Hepatocyte (in vitro differentiated cells): Measurements from ENCODE around the gene DOHH.

Experiments used
- EZH2phosphoT487 ChIP-seq: fragments of 200-600 bp; sonication (generic); IDR thresholded peaks from one replicate; pipeline ENCODE4 v1.6.1; 2018; ENCODE audit warnings: antibody characterized with exemption, mild to moderate bottlenecking, low read depth, moderate library complexity; ENCODE audit not compliant: unreplicated experiment, severe bottlenecking
- TF ChIP-seq, protein P1 (sequence below): fragments of 200-600 bp; sonication (generic); IDR thresholded peaks from 2 replicates; pipeline ENCODE4 v1.5.1; 2016; ENCODE audit warnings: antibody characterized with exemption, mild to moderate bottlenecking; ENCODE audit not compliant: poor library complexity

DNA sequence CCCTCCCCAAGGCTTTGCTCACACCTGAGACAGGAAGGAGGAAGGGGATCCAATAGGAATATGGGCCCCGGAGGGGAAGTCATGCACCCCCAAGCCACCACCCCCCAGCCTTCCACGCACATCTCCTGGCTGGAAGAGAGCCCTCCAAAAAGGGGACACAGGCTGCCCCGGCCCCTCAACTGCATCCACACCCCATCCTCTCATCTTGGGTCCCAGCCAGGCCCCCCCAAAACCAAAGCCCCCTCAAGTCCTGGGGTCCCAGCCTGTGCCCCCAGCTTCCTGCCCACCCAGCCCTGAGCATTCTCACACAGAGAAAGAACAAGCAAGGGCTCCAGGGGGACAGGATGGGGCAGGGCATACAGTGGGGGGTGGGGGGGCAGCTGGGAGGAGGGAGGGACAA lies 32.3 kb downstream of the DOHH start:
- TF ChIP-seq, protein P1, sequence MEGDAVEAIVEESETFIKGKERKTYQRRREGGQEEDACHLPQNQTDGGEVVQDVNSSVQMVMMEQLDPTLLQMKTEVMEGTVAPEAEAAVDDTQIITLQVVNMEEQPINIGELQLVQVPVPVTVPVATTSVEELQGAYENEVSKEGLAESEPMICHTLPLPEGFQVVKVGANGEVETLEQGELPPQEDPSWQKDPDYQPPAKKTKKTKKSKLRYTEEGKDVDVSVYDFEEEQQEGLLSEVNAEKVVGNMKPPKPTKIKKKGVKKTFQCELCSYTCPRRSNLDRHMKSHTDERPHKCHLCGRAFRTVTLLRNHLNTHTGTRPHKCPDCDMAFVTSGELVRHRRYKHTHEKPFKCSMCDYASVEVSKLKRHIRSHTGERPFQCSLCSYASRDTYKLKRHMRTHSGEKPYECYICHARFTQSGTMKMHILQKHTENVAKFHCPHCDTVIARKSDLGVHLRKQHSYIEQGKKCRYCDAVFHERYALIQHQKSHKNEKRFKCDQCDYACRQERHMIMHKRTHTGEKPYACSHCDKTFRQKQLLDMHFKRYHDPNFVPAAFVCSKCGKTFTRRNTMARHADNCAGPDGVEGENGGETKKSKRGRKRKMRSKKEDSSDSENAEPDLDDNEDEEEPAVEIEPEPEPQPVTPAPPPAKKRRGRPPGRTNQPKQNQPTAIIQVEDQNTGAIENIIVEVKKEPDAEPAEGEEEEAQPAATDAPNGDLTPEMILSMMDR = no peak
- TF ChIP-seq EZH2phosphoT487 = no peak
